Activated naive CD4-positive, alpha-beta T cell treated with Interleukin-2 at 50 U/mL for 16 hours (primary cell): ENCODE measurements around the gene EIF4EBP3.

Experiments
- DNase-seq: peaks from one replicate; pipeline ENCODE4 v3.0.0-alpha.2; 2020

EIF4EBP3 gene

GRCh38 chr5:140547508-140548299, at the start of gene EIF4EBP3:
Gene EIF4EBP3, plus strand, starts transcription at chr5:140547662. Its CDS starts 76 bp downstream, at chr5:140547738.
- peak; percentile 87 for DNase-seq

GRCh38 chr5:140497897-140498296, 49.6 kb upstream of the EIF4EBP3 start:
- no peak for DNase-seq

GRCh38 chr5:140498591-140498990, 48.9 kb upstream of the EIF4EBP3 start:
- DNase-seq: no peak

GRCh38 chr5:140502834-140503233, 44.6 kb upstream of the EIF4EBP3 start:
- DNase-seq: no peak

GRCh38 chr5:140509898-140510297, 37.6 kb upstream of the EIF4EBP3 start:
- DNase-seq: no peak

GRCh38 chr5:140513124-140513523, 34.3 kb upstream of the EIF4EBP3 start:
- DNase-seq: no peak

GRCh38 chr5:140524003-140524402, 23.5 kb upstream of the EIF4EBP3 start:
- DNase-seq: no peak

- no peak for DNase-seq
Observed at GRCh38 chr5:140540227-140540626, 7.2 kb upstream of the EIF4EBP3 start.

- no peak for DNase-seq
Observed at GRCh38 chr5:140542972-140543371, 4.5 kb upstream of the EIF4EBP3 start.

GRCh38 chr5:140544986-140545385, 2.5 kb upstream of the EIF4EBP3 start:
- DNase-seq: no peak

- no peak for DNase-seq
Observed at GRCh38 chr5:140545606-140546005, 1.9 kb upstream of the EIF4EBP3 start.

- DNase-seq: no peak
Observed at GRCh38 chr5:140546851-140547507, 483 bp upstream of the EIF4EBP3 start.

- no peak for DNase-seq
Observed at GRCh38 chr5:140548300-140548688, 832 bp downstream of the EIF4EBP3 start.

GRCh38 chr5:140548791-140549190, 1.3 kb downstream of the EIF4EBP3 start:
- DNase-seq: no peak

- no peak for DNase-seq
Observed at GRCh38 chr5:140549237-140550144, 2.0 kb downstream of the EIF4EBP3 start.

GRCh38 chr5:140550147-140551079, 3.0 kb downstream of the EIF4EBP3 start:
- DNase-seq: no peak

- DNase-seq: no peak
Observed at GRCh38 chr5:140551872-140552271, 4.4 kb downstream of the EIF4EBP3 start.

GRCh38 chr5:140553657-140554056, 6.2 kb downstream of the EIF4EBP3 start:
- DNase-seq: no peak

- DNase-seq: no peak
Observed at GRCh38 chr5:140554454-140554853, 7.0 kb downstream of the EIF4EBP3 start.

- no peak for DNase-seq
Observed at GRCh38 chr5:140555747-140556312, 8.4 kb downstream of the EIF4EBP3 start.

GRCh38 chr5:140556438-140556837, 9.0 kb downstream of the EIF4EBP3 start:
- no peak for DNase-seq
